OCI-LY3 (cell line): ENCODE measurements around the gene CDC42BPA.
"Not testable (repeated sequence)": the region's sequence is repeated elsewhere in the genome, so short reads cannot be mapped to it uniquely, and the experiment has no call there.

Source experiments
- H2AFZ ChIP-seq: fragments of 200-600, 300-600 bp; shearing (Covaris generic); 2 replicates; pipeline ENCODE4 v1.6.0; 2014; ENCODE audit warnings: antibody characterized with exemption, low read depth, low read length
- H3K27ac ChIP-seq: fragments of 200-600, 300-600 bp; sonication (generic); 2 replicates; pipeline ENCODE4 v1.5.1; 2014; ENCODE audit warnings: mild to moderate bottlenecking, low read length, moderate library complexity, mixed read lengths
- H3K27me3 ChIP-seq: fragments of 200-600, 300-600 bp; sonication (generic); 2 replicates; pipeline ENCODE4 v1.6.1; 2014; ENCODE audit warnings: low read depth, low read length, mixed read lengths
- H3K36me3 ChIP-seq: fragments of 200-600, 300-600 bp; sonication (generic); replicated peaks from 2 replicates; pipeline ENCODE3; 2014; ENCODE audit warnings: low read depth, low read length, mixed read lengths
- H3K4me1 ChIP-seq: fragments of 300-600, 200-600 bp; sonication (generic); 2 replicates; pipeline ENCODE4 v1.6.1; 2014; ENCODE audit warnings: low read length, mixed read lengths
- H3K4me2 ChIP-seq: fragments of 200-600, 300-600 bp; sonication (generic); 2 replicates; pipeline ENCODE4 v1.6.1; 2014; ENCODE audit warnings: low read length, mixed read lengths
- H3K4me3 ChIP-seq: fragments of 300-600, 200-600 bp; sonication (generic); 2 replicates; pipeline ENCODE4 v1.5.1; 2014; ENCODE audit warnings: antibody characterized with exemption, mild to moderate bottlenecking, low read length, moderate library complexity
- H3K79me2 ChIP-seq: fragments of 300-600, 200-600 bp; shearing (Covaris generic); 2 replicates; pipeline ENCODE4 v1.6.1; 2014; ENCODE audit warnings: mild to moderate bottlenecking, low read length, mixed read lengths
- H3K9ac ChIP-seq: fragments of 300-600, 200-600 bp; shearing (Covaris generic); 2 replicates; pipeline ENCODE4 v1.6.0; 2014; ENCODE audit warnings: mild to moderate bottlenecking, low read length, moderate library complexity
- H3K9me3 ChIP-seq: fragments of 200-600, 300-600 bp; shearing (Covaris generic); 2 replicates; pipeline ENCODE4 v1.6.1; 2014; ENCODE audit warnings: low read length, mixed read lengths; ENCODE audit not compliant: insufficient read depth
- H4K20me1 ChIP-seq: fragments of 200-600, 300-600 bp; sonication (generic); 2 replicates; pipeline ENCODE4 v1.6.1; 2016; ENCODE audit warnings: low read length, mixed read lengths; ENCODE audit not compliant: insufficient read depth
- CTCF ChIP-seq: fragments of 200-600, 300-600 bp; sonication (generic); IDR thresholded peaks from 2 replicates; pipeline ENCODE4 v1.5.1; 2014; ENCODE audit warnings: antibody characterized with exemption, low read length, low read depth
- EZH2phosphoT487 ChIP-seq: fragments of 200-600 bp; shearing (Covaris generic); IDR thresholded peaks from 2 replicates; pipeline ENCODE4 v1.6.1; 2018; ENCODE audit warnings: antibody characterized with exemption, mixed run types, low read depth

CDC42BPA gene

GRCh38 chr1:227244339-227245118 lies 73.8 kb downstream of the CDC42BPA start:
- Histone ChIP-seq H2AFZ (no peak overlapping the region), H3K4me1 (no peaks in the 10 kb centered on the region), H4K20me1 (no peaks in the 10 kb centered on the region), H3K4me3 (no peak overlapping the region), H3K79me2 (no peaks in the 10 kb centered on the region), H3K9ac (no peak overlapping the region), H3K36me3 (no peaks in the 10 kb centered on the region), H3K27me3 (no peaks in the 10 kb centered on the region), H3K4me2 (no peak overlapping the region), H3K27ac (no peak overlapping the region), H3K9me3 (no peaks in the 10 kb centered on the region)
- TF ChIP-seq CTCF, result no peak
- TF ChIP-seq EZH2phosphoT487, result no peak

GRCh38 chr1:227242811-227243682 lies 75.2 kb downstream of the CDC42BPA start:
- H3K4me1 ChIP-seq, result no peaks in the 10 kb centered on the region
- H3K9ac ChIP-seq, result no peak overlapping the region
- no peaks in the 10 kb centered on the region for H3K36me3 ChIP-seq
- H3K27me3 ChIP-seq, result no peaks in the 10 kb centered on the region
- no peaks in the 10 kb centered on the region for H3K79me2 ChIP-seq
- no peaks in the 10 kb centered on the region for H3K9me3 ChIP-seq
- no peak overlapping the region for H3K27ac ChIP-seq
- no peaks in the 10 kb centered on the region for H4K20me1 ChIP-seq
- no peak overlapping the region for H3K4me3 ChIP-seq
- H2AFZ ChIP-seq, result no peak overlapping the region
- H3K4me2 ChIP-seq, result no peak overlapping the region
- TF ChIP-seq EZH2phosphoT487, result no peak
- no peak for TF ChIP-seq CTCF

- Histone ChIP-seq H3K36me3 (no peaks in the 10 kb centered on the region), H3K4me1 (no peaks in the 10 kb centered on the region), H3K9me3 (no peaks in the 10 kb centered on the region), H3K27ac (no peak overlapping the region), H4K20me1 (no peaks in the 10 kb centered on the region), H2AFZ (no peak overlapping the region), H3K79me2 (no peaks in the 10 kb centered on the region), H3K4me2 (no peak overlapping the region), H3K4me3 (no peak overlapping the region), H3K9ac (no peak overlapping the region), H3K27me3 (no peaks in the 10 kb centered on the region)
- TF ChIP-seq EZH2phosphoT487 (no peak), CTCF (no peak)
These were observed 77.3 kb downstream of the CDC42BPA start for GRCh38 chr1:227240983-227241382.

GRCh38 chr1:227234998-227235405 lies 83.3 kb downstream of the CDC42BPA start:
- no peaks in the 10 kb centered on the region for H3K36me3 ChIP-seq
- H3K4me3 ChIP-seq, result no peak overlapping the region
- H4K20me1 ChIP-seq, result no peaks in the 10 kb centered on the region
- H3K4me1 ChIP-seq, result no peaks in the 10 kb centered on the region
- no peaks in the 10 kb centered on the region for H3K9me3 ChIP-seq
- no peak overlapping the region for H3K9ac ChIP-seq
- TF ChIP-seq EZH2phosphoT487, result no peak
- TF ChIP-seq CTCF, result peak; percentile 51
- H3K27me3 ChIP-seq, result no peaks in the 10 kb centered on the region
- H2AFZ ChIP-seq, result no peak overlapping the region
- no peak overlapping the region for H3K4me2 ChIP-seq
- no peak overlapping the region for H3K27ac ChIP-seq
- H3K79me2 ChIP-seq, result no peaks in the 10 kb centered on the region

GRCh38 chr1:227231128-227231527 lies 87.2 kb downstream of the CDC42BPA start:
- not testable (repeated sequence) for H3K4me1 ChIP-seq, H3K4me2 ChIP-seq, H3K27ac ChIP-seq, H3K9ac ChIP-seq, H2AFZ ChIP-seq, H4K20me1 ChIP-seq, H3K27me3 ChIP-seq, H3K4me3 ChIP-seq, H3K36me3 ChIP-seq, H3K9me3 ChIP-seq, H3K79me2 ChIP-seq
